Globus pallidus (tissue), 1 donor: ENCODE results near the gene NHSL2.
"Not testable (repeated sequence)": the region's sequence is repeated elsewhere in the genome, so short reads cannot be mapped to it uniquely, and the experiment has no call there.

Experiments used
- DNase-seq: peaks from one replicate; pipeline ENCODE4 v3.0.0-alpha.2; 2015; ENCODE audit warnings: low spot score

Gene NHSL2

GRCh38 chrX:71923516-71923915 lies 12.9 kb downstream of the NHSL2 start:
- DNase-seq: no peak

- DNase-seq: no peak
Observed at GRCh38 chrX:71927040-71927439, 16.4 kb downstream of the NHSL2 start.

GRCh38 chrX:71928856-71929255 lies 18.2 kb downstream of the NHSL2 start:
- DNase-seq: no peak

- DNase-seq: no peak
Observed at GRCh38 chrX:71930298-71930697, 19.7 kb downstream of the NHSL2 start.

DNA sequence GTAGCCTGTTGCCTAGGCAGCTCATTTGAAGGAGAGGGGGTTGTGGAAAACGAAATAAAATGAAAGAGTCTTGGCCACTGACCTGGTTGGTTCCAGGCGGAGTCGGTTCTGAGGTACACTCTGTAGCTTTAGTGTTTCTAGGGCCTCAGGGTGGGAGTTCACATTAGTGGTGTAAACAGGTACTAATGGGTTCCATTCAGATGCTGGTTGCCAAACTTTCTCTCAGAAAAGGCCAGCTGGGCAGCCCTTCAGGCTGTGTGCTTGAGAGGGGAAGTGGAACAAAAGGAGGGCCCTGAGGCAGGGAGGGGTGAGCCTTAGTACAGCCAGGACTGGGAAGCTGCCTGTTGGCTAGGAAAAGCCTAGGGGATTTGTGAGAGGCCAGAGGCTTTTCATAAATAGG lies 24.8 kb downstream of the NHSL2 start:
- peak; percentile 37 for DNase-seq

GRCh38 chrX:71936632-71937031 lies 26.0 kb downstream of the NHSL2 start:
- no peak for DNase-seq

DNA sequence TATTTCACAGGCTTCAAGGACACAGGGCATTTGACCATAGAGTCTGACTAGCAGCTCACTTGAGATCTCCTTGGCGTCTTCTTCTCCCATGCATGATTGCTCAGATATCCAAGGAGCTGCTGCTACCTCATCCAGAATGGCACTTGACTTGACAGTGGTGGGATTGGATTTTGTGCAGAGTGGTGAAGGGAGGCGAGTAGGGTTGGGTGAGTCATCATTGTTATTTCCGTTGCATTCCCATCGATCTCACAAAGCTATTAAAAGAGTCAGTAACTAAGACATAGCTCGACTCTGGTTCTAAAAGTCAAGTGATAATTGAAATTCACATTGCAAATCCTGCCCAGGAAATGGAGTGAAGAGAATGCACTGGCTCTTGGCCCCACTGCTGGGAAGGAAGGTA lies 27.7 kb downstream of the NHSL2 start:
- no peak for DNase-seq

- no peak for DNase-seq
Observed at GRCh38 chrX:71941145-71941544, 30.5 kb downstream of the NHSL2 start.

DNA sequence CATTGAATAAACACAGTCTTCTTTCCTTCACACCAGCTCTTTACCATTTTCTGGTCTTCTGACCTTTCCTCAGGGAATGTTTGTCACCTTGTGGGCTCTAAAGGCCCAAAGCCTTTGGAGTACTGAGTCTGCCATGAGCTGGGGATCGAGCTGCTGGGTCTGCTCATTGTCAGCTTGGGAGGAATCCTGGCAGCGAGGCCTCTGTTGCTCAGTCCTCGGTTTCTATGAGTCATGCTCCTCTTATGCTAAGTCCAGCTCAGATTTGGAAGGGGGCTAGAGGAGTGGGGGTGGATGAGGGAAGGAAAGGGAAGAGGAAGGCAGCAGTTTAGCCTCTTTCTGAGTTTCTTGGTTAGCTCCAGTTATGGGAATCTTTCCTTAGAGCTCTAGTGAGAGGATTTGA lies 31.1 kb downstream of the NHSL2 start:
- no peak for DNase-seq

GRCh38 chrX:71944369-71944768 lies 33.7 kb downstream of the NHSL2 start:
- DNase-seq: no peak

DNA sequence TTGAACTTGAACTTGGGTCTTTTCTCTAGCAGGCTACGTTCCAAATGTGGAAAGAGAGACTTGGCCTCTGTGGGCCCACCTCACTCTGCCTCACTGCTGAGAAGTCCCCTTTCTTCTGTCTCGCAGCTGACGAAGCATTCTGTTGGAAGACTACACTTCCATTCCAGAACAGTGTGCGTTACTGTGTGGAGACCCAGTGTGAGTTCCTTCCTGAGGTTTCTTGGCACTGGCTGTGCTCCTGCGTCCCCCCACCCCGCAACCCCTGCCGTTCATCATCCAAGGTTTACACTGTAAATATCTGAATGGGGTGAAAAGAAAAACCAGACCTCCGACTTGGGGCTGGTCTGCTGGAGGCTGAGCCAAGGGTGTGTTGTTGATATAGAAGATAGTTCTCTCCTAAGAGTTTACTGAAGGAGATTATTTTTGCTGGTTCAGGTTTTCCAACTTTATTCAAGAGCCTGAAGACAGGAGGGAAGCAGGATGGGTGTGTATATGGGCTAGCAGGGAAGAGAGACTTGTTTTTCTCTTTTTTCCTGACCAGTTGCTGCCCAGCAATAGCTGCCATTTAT lies 34.7 kb downstream of the NHSL2 start:
- DNase-seq: no peak

DNA sequence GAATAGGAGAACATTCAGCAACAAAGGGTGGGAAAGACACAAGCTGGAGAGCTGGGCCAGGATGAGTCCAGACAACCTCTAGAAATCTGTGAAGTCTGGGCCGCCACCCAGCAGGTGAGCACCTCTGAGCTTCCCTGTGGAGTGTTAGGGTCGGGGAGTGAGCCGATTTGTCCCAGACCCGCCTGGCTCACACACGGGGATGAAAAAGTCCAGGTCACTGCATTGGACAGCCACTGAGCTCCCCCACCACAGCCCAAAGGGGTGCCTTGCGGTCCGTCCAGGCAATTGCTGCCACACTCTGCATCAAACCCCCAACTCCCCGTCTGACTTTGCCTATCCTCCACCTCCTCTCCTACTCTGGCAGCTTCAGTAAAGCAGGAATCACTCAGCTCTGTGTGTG lies 38.7 kb downstream of the NHSL2 start:
- DNase-seq: no peak

- no peak for DNase-seq
Observed at GRCh38 chrX:71949844-71950445, 39.3 kb downstream of the NHSL2 start.

DNA sequence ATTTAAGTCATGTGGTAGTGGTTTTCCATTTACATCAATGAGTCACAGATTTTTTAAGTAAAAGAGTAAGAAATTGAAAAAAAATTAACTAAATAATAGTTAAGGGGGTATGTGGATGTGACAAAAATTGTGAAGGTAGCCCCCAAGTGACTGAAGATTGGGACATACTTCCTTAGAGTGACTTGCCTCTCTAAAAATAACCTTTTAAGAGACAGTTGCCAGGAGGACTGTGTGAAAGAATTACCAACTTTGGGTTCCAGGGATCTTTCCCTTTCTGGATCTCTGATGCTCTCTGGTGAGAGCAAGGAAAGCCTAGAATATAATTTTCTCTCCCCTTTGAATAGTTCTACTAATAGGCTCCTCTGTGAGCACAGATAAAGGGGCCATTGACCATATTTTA lies 42.7 kb downstream of the NHSL2 start:
- no peak for DNase-seq

DNA sequence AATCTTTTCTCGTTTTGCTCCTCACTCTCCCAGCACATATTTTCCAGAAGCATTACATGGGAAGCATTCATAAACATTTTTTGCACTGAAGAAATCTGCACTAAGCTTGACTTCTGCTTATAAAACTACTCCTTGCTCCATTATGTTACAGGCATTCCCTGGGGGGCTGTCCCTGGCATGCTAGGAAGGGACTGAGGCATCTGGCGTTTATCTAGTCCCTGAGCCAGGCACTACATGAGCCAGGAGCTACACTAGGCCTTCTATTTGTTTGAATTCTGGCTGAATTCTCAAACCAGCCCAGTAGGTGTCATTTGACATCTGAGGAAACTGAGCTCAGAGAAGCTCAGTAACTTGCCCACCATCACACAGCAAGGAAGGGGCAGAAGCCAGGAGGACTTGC lies 43.3 kb downstream of the NHSL2 start:
- no peak for DNase-seq

- no peak for DNase-seq
Observed at GRCh38 chrX:71954458-71954857, 43.8 kb downstream of the NHSL2 start.

DNA sequence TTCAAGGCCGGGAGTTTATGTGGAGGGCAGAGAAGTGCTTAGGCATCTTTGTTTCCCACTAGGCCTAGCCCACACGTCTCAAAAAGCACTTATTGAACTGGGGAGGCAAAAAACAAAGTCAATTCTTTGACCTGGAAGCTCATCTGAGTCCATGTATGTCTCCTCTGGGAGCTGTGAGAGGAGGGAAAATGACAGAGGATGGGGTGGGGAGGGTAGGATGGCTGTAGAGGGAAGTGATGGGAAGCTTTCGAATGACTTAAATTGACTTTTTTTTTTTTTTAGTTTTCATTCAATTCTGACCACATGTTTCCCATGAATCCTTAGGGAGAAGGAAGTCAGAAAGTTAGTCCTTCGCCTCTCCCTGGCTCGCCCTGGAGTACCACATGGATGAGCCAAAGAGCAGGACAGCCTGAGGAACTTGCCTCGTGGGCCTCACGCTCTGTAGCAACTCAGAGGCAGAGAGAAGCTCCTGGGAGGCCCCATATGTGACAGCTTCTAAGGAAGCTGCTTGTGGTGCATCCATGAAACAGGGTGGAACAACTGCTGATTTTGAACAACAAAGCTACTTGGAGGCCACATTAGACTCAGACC lies 45.0 kb downstream of the NHSL2 start:
- no peak for DNase-seq

DNA sequence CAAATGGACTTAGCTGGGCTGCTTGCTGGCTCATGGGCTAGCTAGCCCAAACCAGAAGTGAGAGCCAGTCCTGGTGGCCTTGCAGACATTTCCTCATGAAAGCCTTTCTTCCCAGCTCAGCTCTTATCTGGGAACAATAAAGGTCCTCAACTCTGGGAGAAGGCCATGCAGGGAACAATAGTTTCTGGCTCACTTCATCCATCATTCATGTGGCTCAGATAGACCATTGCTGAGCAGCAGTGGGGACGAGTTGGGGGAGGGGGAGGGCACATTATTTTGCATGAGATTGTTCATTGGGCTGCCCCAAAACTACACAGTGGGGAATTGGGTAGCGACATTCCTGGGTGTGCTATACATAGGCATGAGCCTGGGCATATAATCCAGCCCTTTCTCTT lies 47.6 kb downstream of the NHSL2 start:
- DNase-seq: no peak

DNA sequence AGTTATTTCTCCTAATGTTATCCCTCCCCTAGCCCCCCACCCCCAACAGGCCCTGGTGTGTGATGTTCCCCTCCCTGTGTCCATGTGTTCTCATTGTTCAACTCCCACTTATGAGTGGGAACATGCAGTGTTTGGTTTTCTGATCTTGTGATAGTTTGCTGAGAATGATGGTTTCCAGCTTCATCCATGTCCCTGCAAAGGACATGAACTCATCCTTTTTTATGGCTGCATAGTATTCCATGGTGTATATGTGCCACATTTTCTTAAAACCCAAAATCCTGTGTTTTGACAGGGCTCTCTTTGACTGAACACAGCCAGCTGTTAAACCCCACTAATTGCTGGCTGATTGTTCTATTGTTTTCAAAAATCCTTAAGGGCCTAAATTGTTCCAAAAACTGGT lies 53.5 kb downstream of the NHSL2 start:
- not testable (repeated sequence) for DNase-seq

GRCh38 chrX:71974916-71975315 lies 64.3 kb downstream of the NHSL2 start:
- no peak for DNase-seq

DNA sequence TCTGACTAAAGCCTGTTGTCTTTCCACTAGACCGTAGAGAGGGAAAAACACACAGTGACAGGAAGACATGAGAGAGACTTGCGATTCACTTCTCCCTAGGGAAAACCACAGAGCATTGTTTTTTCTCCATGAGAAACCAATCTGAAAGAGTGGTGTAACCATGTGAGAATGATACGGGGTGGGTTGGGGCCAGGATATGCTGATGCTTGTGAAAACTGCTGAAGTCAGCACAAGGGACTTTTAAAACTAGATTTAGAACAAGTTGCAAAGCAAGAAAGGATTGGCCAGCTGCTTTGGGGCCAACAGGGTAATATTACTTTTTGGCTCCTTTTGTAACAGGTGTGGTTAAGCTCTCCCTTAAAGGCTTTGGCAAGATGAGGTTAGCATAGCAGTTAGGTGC lies 66.1 kb downstream of the NHSL2 start:
- no peak for DNase-seq

DNA sequence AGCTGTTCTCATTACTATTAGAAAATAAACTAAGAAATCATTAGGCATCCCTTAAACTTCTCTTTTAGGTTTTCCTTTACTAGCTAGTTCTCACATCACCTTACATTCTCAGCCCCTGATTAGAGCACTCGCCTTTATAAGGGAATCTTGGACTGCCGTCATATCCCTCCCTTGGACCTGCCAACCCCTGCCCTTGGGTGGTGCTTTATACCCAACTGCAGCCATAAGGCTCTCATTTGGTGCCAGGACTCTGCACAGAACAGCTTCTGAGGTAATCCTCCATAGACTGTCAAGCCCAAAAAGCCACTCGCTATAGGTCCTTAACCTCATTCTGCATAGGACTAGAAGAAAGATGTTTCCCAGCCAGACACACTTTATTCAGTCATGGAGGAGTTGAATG lies 67.5 kb downstream of the NHSL2 start:
- DNase-seq: no peak

DNA sequence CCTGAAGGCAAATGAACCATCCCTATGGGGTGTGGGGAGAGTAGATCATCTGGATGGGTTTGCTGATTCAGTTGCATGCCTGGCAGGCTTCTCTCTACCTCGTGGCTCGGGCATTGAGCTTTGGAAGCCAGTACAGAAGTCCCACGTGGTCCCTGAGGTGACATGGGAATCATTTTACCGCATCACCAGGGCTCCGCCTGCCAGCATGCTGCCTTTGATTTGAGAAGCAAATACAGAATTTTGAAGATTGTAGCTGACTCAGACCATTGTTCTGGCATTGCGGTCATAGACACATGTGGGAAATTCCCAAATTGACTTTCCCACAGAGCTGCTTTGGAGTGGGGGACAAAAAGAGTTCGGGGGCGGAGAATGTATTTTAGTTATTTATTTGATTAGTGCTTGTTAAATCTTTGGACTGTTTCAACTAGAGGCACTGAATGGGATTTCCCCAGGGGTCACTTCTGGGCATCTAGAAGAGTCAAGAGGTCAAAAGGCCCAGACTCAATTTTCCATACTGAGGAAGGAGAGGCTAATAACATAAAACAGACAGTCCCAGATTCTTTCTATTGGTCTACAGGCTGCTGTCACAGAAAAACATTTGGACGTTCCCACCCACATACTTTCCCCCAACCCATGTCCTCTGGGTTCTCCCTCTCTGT lies 79.3 kb downstream of the NHSL2 start:
- DNase-seq: no peak

DNA sequence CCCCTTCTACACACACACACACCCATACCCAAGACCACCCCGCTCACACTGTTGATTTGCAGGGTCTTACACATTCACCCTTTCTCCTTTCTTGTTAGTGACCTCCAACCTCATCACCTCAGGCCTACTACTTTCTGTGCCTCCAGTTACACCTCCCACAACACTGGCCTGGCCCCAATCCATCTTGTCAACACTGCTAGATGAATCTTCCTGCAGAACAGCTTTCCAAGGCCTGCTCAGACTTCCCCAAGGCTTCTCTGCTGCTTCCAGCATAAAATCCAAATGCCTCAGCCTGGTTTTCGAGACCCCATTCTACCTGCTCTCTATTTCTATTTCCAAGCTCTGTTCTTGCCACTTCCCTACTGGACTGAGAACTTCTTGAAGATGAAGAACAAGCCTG lies 79.9 kb downstream of the NHSL2 start:
- DNase-seq: no peak
